C4-2B (cell line): ENCODE measurements around the gene UBXN6.

Source experiments
- H3K27ac ChIP-seq: fragments of 450-650 bp; 2 replicates; pipeline ENCODE4 v1.5.1; 2017
- CTCF ChIP-seq: fragments of 450-650 bp; conservative IDR thresholded peaks from 2 replicates; pipeline ENCODE4 v1.5.1; 2017; ENCODE audit warnings: mild to moderate bottlenecking
- ZFX ChIP-seq: fragments of 450-650 bp; IDR thresholded peaks from 2 replicates; pipeline ENCODE4 v1.6.1; 2017

The UBXN6 gene

GRCh38 chr19:4498694-4499093 lies 41.1 kb upstream of the UBXN6 start:
- TF ChIP-seq CTCF (no peak), ZFX (no peak)
- H3K27ac ChIP-seq: no peak overlapping the region

DNA sequence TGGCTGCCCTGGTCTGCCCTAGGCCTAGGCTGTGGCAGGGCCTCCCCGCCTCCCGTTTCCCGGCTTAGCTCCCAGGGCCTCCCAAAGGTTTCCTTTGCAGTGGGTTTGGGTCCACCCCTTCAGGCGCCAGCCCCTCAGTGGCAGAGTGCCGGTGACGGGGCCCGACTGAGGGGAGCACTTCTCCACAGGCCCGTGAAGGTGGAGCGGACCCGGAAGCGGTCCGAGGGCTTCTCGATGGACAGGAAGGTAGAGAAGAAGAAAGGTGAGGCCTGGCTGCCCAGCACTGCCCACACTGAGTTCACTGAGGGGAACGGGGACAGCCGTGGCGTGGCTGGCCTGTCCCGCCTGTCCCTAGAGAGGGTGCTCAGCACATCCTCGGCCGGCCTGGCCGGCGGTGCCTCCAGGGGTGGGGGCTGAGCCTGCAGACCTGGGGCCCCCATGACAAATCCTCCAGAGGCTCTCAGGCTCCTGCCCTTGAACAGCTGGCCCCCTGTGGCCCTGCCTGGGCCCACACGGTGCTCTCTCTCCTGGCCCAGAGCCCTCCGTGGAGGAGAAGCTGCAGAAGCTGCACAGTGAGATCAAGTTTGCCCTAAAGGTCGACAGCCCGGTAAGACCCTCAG lies 40.3 kb upstream of the UBXN6 start:
- TF ChIP-seq ZFX: no peak
- no peak for TF ChIP-seq CTCF

GRCh38 chr19:4496304-4496703 lies 38.7 kb upstream of the UBXN6 start:
- TF ChIP-seq ZFX (no peak), CTCF (no peak)
- no peak overlapping the region for H3K27ac ChIP-seq

More for the DNA sequence above, 40.3 kb upstream of the UBXN6 start:
- H3K27ac ChIP-seq: no peak overlapping the region

DNA sequence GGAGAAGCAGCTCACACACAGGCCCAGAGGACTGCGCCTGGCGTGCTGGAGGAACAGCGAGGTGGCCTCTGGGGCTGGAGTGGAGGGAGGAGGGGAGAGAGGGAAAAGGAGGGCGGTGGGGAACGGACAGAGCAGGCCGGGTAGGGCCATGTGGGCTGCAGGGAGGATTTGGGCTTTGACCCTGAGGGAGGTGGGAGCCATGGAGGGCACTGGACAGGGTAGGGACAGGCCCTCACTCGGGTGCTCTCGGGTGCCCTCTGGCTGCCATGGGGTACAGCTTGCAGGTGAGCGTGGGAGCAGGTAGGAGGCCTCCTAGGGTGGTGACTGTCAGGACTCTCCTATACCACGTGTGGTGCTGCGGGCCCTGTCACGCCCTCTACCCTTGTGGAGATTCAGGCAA lies 37.9 kb upstream of the UBXN6 start:
- H3K27ac ChIP-seq: no peak overlapping the region
- no peak for TF ChIP-seq CTCF
- TF ChIP-seq ZFX: no peak

- H3K27ac ChIP-seq: no peak overlapping the region
- no peak for TF ChIP-seq ZFX
- no peak for TF ChIP-seq CTCF
Observed at GRCh38 chr19:4494691-4495064, 37.1 kb upstream of the UBXN6 start.

DNA sequence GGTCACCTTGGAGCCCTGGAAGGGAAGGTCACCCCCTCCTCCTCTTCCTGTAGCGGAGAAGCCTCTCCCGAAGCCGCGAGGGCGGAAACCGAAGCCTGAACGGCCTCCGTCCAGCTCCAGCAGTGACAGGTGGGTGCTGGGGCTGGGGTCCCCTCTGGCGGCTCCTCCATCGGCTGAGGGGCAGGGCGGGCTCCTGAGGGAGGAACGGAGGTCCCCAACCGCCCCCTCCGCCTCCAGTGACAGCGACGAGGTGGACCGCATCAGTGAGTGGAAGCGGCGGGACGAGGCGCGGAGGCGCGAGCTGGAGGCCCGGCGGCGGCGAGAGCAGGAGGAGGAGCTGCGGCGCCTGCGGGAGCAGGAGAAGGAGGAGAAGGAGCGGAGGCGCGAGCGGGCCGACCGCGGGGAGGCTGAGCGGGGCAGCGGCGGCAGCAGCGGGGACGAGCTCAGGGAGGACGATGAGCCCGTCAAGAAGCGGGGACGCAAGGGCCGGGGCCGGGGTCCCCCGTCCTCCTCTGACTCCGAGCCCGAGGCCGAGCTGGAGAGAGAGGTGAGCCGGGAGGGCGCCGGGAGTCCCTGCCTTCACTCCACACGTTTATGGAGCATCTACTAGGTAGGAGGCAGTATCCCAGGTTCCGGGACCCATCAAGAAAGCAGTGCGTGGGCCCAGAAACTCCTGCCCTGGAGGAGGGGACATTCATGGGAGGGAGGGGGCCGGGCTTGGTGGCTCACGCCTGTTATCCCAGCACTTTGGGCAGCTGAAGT lies 36.5 kb upstream of the UBXN6 start:
- no peak overlapping the region for H3K27ac ChIP-seq
- TF ChIP-seq CTCF (no peak), ZFX (no peak)

GRCh38 chr19:4493104-4493928 lies 35.7 kb upstream of the UBXN6 start:
- H3K27ac ChIP-seq: no peak overlapping the region
- TF ChIP-seq ZFX (no peak), CTCF (no peak)
